Natural killer cell (primary cell): ENCODE data around the gene DCXR. TPM values are rescaled to one million over a fixed set of nuclear protein-coding genes. Genes with fewer than 3 reads are reported as not detected.

Experiments used
- ATAC-seq, 3 donors: fragments of 150-1000 bp in 2 of 3; fragments of 200-7000 bp in 1 of 3; cut with Tn5 transposase; 1 replicate in 1 of 3; 2 replicates in 2 of 3; pipeline ENCODE4 v1.10.0; 2021; ENCODE audit warnings: mild to moderate bottlenecking in 2 of 3, moderate library complexity in 2 of 3
- DNase-seq, 2 donors: peaks; one replicate each; pipeline versions ENCODE4 v3.0.0 to v3.0.0-alpha.2; 2013 to 2021; ENCODE audit warnings: mixed read lengths in 1 of 2
- H3K27ac ChIP-seq: one replicate; pipeline ENCODE4 v1.5.1; 2013; ENCODE audit warnings: mild to moderate bottlenecking, low read length
- H3K27me3 ChIP-seq: one replicate; pipeline ENCODE4 v1.6.1; 2013; ENCODE audit warnings: low read length; ENCODE audit not compliant: control insufficient read depth, insufficient read depth
- H3K36me3 ChIP-seq: one replicate; pipeline ENCODE4 v1.6.1; 2013; ENCODE audit warnings: low read length; ENCODE audit not compliant: control insufficient read depth, insufficient read depth
- H3K4me1 ChIP-seq: one replicate; pipeline ENCODE4 v1.6.1; 2013; ENCODE audit warnings: low read length; ENCODE audit not compliant: control insufficient read depth, insufficient read depth
- H3K4me3 ChIP-seq: one replicate; pipeline ENCODE4 v1.5.1; 2013; ENCODE audit warnings: low read length
- H3K9me3 ChIP-seq: one replicate; pipeline ENCODE4 v1.6.1; 2013; ENCODE audit warnings: low read length; ENCODE audit not compliant: control insufficient read depth, insufficient read depth
- H3K27ac Mint-ChIP-seq, 2 donors: one replicate each; pipeline ENCODE4 v1.8.0; 2022; ENCODE audit warnings: mild to moderate bottlenecking in 2 of 2, mixed read lengths in 2 of 2, moderate library complexity in 1 of 2
- H3K27me3 Mint-ChIP-seq, 2 donors: one replicate each; pipeline ENCODE4 v1.8.0; 2022; ENCODE audit warnings: low read depth in 2 of 2, mixed read lengths in 2 of 2
- H3K36me3 Mint-ChIP-seq: one replicate; pipeline ENCODE4 v1.8.0; 2022; ENCODE audit warnings: mixed read lengths
- H3K4me1 Mint-ChIP-seq, 2 donors: one replicate each; pipeline ENCODE4 v1.8.0; 2022; ENCODE audit warnings: mixed read lengths in 2 of 2
- H3K4me3 Mint-ChIP-seq: one replicate; pipeline ENCODE4 v1.8.0; 2022; ENCODE audit warnings: mild to moderate bottlenecking, moderate library complexity, mixed read lengths
- H3K9me3 Mint-ChIP-seq, 2 donors: one replicate each; pipeline ENCODE4 v1.8.0; 2022; ENCODE audit warnings: mixed read lengths in 2 of 2
- WGBS: methylation state at CpG from one replicate; pipeline ENCODE4 v1.1.7; 2013; ENCODE audit warnings: missing lambda C conversion rate; ENCODE audit not compliant: insufficient coverage; 5-methylcytosine and 5-hydroxymethylcytosine counted together
- intact Hi-C: fragments of 100-400 bp; cut with micrococcal nuclease; formaldehyde crosslinking; loops from one replicate; pipeline ENCODE4 v1.14.2; 2022
- total RNA-seq, 4 donors: library from RNA; stranded (reverse); fragments of 120-200 nt in 1 of 4; gene quantifications; one replicate each; pipeline versions ENCODE4 v1.2.3 to v1.2.4, GENCODE V29; 2013 to 2022
- TF ChIP-seq, protein P1 (sequence below): fragments of 200-600 bp; IDR thresholded peaks from one replicate; pipeline ENCODE4 v1.8.0; 2022; ENCODE audit warnings: antibody characterized with exemption

DCXR gene
- total RNA-seq, 3 donors from 2014 or later (not counting 1 experiment from before 2014, with no cell fraction given): 93.9 to 171 (median 145) TPM

DNA sequence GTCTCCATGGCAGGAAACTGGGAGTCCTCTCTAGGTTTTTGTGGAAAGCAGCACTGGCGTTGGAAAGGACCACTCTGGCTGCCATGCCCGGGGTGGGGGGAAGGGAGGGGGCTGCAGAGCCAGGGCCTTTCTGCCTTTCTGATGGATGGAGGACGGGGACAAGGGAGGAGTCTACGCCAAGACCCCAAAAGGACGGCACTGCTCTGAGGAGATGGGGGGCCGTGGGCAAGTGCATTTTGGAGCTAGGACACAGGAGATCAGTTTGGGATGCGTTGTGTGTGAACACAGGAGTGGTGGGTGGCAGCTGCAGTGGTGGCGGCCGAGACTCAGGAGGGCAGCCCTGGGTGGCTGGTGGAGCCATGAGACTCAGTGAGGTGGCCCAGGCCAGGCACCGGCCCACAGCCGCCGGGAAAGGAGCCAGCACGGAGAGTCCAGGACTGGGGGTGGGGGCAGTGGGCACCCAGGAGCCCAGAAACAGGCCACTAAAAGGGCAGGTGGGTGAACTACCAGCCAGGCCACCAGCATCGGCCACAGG lies 16.9 kb downstream of the DCXR start:
- Histone ChIP-seq H3K4me3 (no peak overlapping the region), H3K36me3 (no peaks in the 10 kb centered on the region), H3K9me3 (no peaks in the 10 kb centered on the region), H3K27ac (no peak overlapping the region), H3K27me3 (no peaks in the 10 kb centered on the region), H3K4me1 (peaks cover 29% of the 10 kb centered on the region)
- no peak for DNase-seq
- peaks cover 7 to 34% of the 10 kb centered on the region in 2 donors for H3K4me1 Mint-ChIP-seq
- peak overlapping the region; percentile 25 for H3K4me3 Mint-ChIP-seq
- no peak overlapping the region for H3K27ac Mint-ChIP-seq
- 93% methylated on average over 14 of the region's 14 CpGs for WGBS
- intact Hi-C loops: no loop called here
- no peaks in the 10 kb centered on the region for H3K9me3 Mint-ChIP-seq
- no peak for ATAC-seq
- TF ChIP-seq, protein P1, sequence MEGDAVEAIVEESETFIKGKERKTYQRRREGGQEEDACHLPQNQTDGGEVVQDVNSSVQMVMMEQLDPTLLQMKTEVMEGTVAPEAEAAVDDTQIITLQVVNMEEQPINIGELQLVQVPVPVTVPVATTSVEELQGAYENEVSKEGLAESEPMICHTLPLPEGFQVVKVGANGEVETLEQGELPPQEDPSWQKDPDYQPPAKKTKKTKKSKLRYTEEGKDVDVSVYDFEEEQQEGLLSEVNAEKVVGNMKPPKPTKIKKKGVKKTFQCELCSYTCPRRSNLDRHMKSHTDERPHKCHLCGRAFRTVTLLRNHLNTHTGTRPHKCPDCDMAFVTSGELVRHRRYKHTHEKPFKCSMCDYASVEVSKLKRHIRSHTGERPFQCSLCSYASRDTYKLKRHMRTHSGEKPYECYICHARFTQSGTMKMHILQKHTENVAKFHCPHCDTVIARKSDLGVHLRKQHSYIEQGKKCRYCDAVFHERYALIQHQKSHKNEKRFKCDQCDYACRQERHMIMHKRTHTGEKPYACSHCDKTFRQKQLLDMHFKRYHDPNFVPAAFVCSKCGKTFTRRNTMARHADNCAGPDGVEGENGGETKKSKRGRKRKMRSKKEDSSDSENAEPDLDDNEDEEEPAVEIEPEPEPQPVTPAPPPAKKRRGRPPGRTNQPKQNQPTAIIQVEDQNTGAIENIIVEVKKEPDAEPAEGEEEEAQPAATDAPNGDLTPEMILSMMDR: no peak
- no peaks in the 10 kb centered on the region for H3K27me3 Mint-ChIP-seq
- no peaks in the 10 kb centered on the region for H3K36me3 Mint-ChIP-seq

DNA sequence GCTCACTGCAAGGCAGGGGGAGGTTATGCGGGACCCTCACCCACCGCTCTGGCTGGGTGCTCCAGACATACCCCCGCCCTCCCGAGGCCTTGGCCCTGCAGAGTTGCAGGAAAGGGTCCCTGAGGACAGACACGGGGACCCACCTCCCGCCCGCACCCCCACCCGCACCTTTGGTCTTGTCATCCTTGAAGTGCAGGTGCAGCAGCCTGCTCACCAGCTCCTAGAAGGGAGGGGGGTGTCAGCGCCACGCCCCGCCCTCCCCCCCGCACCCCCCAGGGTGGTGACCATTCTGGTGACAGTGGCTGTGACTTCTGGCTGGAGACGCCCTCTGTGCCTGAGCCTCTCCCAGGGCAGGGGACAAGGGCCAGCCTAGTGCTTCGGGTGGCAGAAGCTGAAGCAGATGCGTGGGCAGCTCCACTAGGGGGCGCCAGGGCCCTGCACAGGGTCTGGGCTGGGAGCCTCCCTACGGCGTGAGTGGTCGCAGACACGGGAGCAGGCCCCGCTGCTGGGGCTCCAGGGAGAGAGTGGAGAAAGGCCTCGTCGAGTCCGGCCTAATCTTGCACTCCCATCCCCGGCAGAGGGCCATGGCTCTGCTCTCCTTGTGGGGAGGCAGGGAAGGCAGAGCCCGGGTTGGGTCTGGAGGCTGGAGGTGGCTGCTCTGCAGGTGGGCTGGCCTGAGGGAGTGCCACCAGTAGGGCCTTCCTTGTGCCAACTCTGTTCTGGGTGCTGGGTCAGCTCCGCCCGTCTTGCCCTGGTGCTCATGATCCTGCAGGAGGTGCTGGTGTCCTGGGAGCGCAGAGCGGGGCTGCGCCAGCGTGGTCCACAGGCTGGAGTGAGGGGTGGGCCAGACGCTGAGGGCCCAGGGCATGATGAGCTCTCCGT lies 17.6 kb downstream of the DCXR start:
- WGBS: 77% methylated on average over 32 of the region's 34 CpGs
- Mint-ChIP-seq H3K27ac (no peak overlapping the region), H3K36me3 (no peaks in the 10 kb centered on the region), H3K4me3 (peak overlapping the region; percentile 37), H3K9me3 (no peaks in the 10 kb centered on the region), H3K27me3 (no peaks in the 10 kb centered on the region), H3K4me1 (peaks cover 7 to 34% of the 10 kb centered on the region in 2 donors)
- intact Hi-C loops: no loop called here
- peak; percentile 52 to 75 for DNase-seq
- no peak for ATAC-seq
- TF ChIP-seq, protein P1: peak; percentile 56
- Histone ChIP-seq H3K27me3 (no peaks in the 10 kb centered on the region), H3K36me3 (no peaks in the 10 kb centered on the region), H3K27ac (no peak overlapping the region), H3K9me3 (no peaks in the 10 kb centered on the region), H3K4me1 (peaks cover 29% of the 10 kb centered on the region), H3K4me3 (no peak overlapping the region)

DNA sequence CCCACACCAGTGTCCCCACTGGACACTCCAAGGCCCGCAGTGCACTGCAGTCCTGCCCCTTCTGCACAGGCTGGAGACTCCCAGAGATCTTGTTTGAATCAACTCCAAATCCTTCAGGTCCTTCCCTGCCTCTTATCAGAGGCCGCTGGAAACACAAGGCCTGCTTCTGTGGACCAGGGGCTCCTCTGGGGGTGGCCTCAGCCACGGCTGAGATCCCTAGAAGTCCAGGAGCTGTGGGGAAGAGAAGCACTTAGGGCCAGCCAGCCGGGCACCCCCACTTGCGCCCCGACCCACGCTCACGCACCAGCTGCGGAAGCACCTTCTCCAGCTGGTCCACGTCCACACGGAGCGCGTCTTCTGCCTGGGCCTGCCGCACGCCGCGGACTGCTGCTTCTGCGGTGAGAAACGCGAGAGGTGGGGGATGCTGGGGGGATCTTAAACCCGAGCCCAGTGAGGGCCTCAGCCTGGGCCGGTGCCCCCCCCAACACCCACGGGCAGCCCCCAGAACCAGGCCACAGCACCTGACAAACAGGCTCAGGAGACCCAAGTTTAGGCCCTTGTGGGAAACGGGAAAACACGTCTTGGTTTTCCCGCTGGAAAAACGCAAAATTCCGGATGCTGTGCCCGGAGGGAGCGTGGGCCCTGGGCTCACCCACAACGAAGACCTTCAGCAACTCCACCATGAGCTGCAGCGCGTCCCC lies 18.4 kb downstream of the DCXR start:
- H3K27me3 ChIP-seq: no peaks in the 10 kb centered on the region
- H3K4me1 ChIP-seq: peaks cover 22% of the 10 kb centered on the region
- H3K4me3 Mint-ChIP-seq: no peak overlapping the region
- H3K9me3 ChIP-seq: no peaks in the 10 kb centered on the region
- H3K9me3 Mint-ChIP-seq: no peaks in the 10 kb centered on the region
- ATAC-seq: no peak
- no peak overlapping the region for H3K27ac Mint-ChIP-seq
- no peak for DNase-seq
- H3K36me3 Mint-ChIP-seq: no peaks in the 10 kb centered on the region
- 96% methylated on average over 33 of the region's 33 CpGs for WGBS
- no peaks in the 10 kb centered on the region for H3K36me3 ChIP-seq
- H3K27me3 Mint-ChIP-seq: no peaks in the 10 kb centered on the region
- intact Hi-C loops: no loop called here
- no peak overlapping the region for H3K27ac ChIP-seq
- no peak overlapping the region for H3K4me3 ChIP-seq
- peaks cover 6 to 31% of the 10 kb centered on the region in 2 donors for H3K4me1 Mint-ChIP-seq
- TF ChIP-seq, protein P1: no peak
